ENCODE results near the gene NAT8L.

DNA sequence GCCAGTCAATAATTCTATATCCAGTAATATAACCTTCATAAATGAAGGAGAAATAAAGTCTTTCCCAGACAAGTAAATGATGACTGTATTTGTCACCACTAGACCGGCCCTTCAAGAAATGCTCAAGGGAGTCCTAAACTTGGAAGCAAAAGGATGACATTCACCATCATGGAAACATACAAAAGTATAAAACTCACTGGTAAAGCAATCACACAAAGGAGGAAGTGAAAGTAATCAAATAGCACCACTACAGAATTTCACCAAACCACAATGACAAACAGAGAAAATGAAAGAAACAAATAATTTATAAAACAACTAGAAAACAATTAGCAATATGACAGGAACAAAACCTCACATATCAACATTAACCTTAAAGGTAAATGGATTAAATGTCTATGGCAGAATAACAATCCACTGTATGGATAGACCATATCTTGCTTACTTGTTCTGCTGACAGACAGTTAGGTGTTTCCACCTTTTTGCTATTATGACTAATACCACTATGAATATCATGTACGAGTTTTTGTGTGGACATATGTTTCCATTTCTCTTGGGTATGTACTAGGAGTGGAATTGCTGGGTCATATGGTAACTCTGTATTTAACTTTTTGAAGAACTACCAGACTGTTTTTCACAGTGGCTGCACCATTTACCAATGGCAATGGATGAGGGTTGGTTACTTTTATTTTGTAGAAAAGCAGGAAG lies 44.9 kb downstream of the NAT8L start:
- no peak for TF ChIP-seq EZH2 (IDR thresholded peaks at IDR 0.05; ENCODE audit: low read length)
- TF ChIP-seq, protein P1, sequence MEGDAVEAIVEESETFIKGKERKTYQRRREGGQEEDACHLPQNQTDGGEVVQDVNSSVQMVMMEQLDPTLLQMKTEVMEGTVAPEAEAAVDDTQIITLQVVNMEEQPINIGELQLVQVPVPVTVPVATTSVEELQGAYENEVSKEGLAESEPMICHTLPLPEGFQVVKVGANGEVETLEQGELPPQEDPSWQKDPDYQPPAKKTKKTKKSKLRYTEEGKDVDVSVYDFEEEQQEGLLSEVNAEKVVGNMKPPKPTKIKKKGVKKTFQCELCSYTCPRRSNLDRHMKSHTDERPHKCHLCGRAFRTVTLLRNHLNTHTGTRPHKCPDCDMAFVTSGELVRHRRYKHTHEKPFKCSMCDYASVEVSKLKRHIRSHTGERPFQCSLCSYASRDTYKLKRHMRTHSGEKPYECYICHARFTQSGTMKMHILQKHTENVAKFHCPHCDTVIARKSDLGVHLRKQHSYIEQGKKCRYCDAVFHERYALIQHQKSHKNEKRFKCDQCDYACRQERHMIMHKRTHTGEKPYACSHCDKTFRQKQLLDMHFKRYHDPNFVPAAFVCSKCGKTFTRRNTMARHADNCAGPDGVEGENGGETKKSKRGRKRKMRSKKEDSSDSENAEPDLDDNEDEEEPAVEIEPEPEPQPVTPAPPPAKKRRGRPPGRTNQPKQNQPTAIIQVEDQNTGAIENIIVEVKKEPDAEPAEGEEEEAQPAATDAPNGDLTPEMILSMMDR (optimal IDR thresholded peaks at IDR 0.05 in 1 of 3, IDR thresholded peaks at IDR 0.05 in 1 of 3, conservative IDR thresholded peaks at IDR 0.05 in 1 of 3; ENCODE audit: extremely low read depth in 1 of 3, insufficient read depth in 2 of 3, low read length in 3 of 3): no peak

Measured in keratinocyte (primary cell).